ENCODE results near the gene CHTF18. TPM values are rescaled to one million over a fixed set of nuclear protein-coding genes. Genes with fewer than 3 reads are reported as not detected.

The CHTF18 gene
- total RNA-seq, 2 donors from 2014 or later, result 74.5 to 97.8 TPM

- DNase-seq (no peak), ATAC-seq (replicated peaks in 1 of 2) (no peak)
- H3K4me1 Mint-ChIP-seq (ENCODE audit: low read depth), result peaks cover 16% of the 10 kb centered on the region
- no peaks in the 10 kb centered on the region for H3K36me3 Mint-ChIP-seq (ENCODE audit: insufficient read depth in 2 of 2)
- no peaks in the 10 kb centered on the region for H3K27me3 Mint-ChIP-seq (ENCODE audit: low read depth)
- H3K9me3 Mint-ChIP-seq, result no peaks in the 10 kb centered on the region
- no peak overlapping the region for H3K27ac Mint-ChIP-seq
- no peak overlapping the region for H3K4me3 Mint-ChIP-seq
Observed at GRCh38 chr16:783404-784161, 4.8 kb upstream of the CHTF18 start.

- Mint-ChIP-seq H3K4me3 (no peak overlapping the region), H3K9me3 (no peaks in the 10 kb centered on the region), H3K27me3 (ENCODE audit: low read depth) (no peaks in the 10 kb centered on the region), H3K36me3 (ENCODE audit: insufficient read depth in 2 of 2) (no peaks in the 10 kb centered on the region), H3K27ac (no peak overlapping the region), H3K4me1 (ENCODE audit: low read depth) (peaks cover 16% of the 10 kb centered on the region)
- DNase-seq (no peak), ATAC-seq (replicated peaks in 1 of 2) (no peak)
Observed at GRCh38 chr16:784431-784830, 4.0 kb upstream of the CHTF18 start.

GRCh38 chr16:785563-786535 lies 2.6 kb upstream of the CHTF18 start:
- Mint-ChIP-seq H3K4me3 (peak overlapping the region; percentile 92 to 93), H3K36me3 (ENCODE audit: insufficient read depth in 2 of 2) (peaks cover 0 to under 1% of the 10 kb centered on the region in 2 donors), H3K27me3 (ENCODE audit: low read depth) (no peaks in the 10 kb centered on the region), H3K4me1 (ENCODE audit: low read depth) (peaks cover 16% of the 10 kb centered on the region), H3K27ac (no peak overlapping the region), H3K9me3 (no peaks in the 10 kb centered on the region)
- peak; percentile 83 to 88 for DNase-seq
- ATAC-seq (replicated peaks in 1 of 2), result peak; percentile 33 to 38

DNA sequence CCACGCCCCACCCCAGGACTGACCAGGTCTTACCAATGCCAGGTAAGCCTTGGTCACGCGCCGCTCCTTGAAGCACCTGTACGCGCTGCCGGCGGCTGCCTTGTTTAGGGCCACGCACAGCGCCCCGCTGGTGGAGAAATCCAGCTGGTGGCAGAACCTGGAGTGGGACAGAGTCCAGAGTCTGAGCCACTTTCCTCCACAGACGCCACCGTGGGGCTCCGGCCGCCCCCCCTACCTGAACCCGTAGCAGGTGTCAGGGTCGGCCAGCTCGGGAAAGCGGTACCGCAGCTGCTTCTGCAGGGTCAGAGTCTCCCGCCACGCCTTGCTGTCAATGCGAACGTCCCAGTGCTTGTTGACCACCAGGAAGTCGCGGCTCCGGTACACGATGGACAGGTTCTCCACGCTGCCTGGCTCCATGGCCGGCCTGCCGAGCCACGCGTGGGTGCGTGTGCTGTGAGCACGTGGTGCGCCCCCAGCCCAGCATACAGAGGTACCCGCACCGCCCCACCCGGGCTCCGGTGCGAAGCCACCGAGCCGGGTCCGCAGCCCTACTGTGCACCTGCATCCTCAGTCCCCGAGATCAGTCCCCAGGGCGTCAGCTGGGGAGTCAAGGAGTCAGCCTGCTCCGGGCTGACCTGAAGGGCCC lies 976 bp upstream of the CHTF18 start:
- Mint-ChIP-seq H3K4me3 (peak overlapping the region; percentile 92 to 93), H3K27ac (peak overlapping the region; percentile 63), H3K27me3 (ENCODE audit: low read depth) (no peaks in the 10 kb centered on the region), H3K36me3 (ENCODE audit: insufficient read depth in 2 of 2) (peaks cover 0 to 9% of the 10 kb centered on the region in 2 donors), H3K4me1 (ENCODE audit: low read depth) (peaks cover 21% of the 10 kb centered on the region), H3K9me3 (no peaks in the 10 kb centered on the region)
- ATAC-seq (replicated peaks in 1 of 2) (no peak), DNase-seq (no peak)

DNA sequence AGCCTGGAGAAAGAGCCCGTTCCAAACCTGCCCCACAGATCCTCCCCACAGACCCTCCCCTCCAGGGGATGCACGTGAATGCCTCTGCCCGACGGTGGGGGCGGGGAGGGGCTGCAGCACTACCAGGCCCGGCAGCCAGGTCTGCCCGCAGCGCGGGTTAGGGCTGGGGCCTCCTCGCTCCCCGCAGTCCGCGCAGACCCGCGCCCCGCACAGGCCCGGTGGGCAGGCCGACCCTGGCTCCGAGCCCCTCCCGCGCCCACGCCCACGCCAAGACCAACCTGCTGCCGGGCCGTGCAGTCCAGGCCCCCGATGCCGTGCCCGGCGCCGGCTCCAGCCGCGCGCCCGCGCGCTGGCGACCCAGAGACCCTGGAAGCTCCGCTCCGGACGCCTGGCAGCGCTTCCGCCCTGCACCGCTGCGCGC lies 432 bp upstream of the CHTF18 start, which contains the start of gene RPUSD1:
Gene RPUSD1 (minus strand): TSS at position 404 of the 421 bp plus-strand sequence. CDS start 644 bp downstream, outside the sequence.
- Mint-ChIP-seq H3K36me3 (ENCODE audit: insufficient read depth in 2 of 2) (peaks cover 0 to 9% of the 10 kb centered on the region in 2 donors), H3K4me1 (ENCODE audit: low read depth) (peaks cover 21% of the 10 kb centered on the region), H3K27me3 (ENCODE audit: low read depth) (no peaks in the 10 kb centered on the region), H3K27ac (peak within 1 kb of the TSS; percentile 63), H3K4me3 (peak within 1 kb of the TSS; percentile 92 to 93), H3K9me3 (no peaks in the 10 kb centered on the region)
- ATAC-seq (replicated peaks in 1 of 2), result peak in 1 of 2 donors; percentile 42
- DNase-seq, result no peak

- peaks cover 21% of the 10 kb centered on the region for H3K4me1 Mint-ChIP-seq (ENCODE audit: low read depth)
- peak overlapping the region; percentile 83 to 85 for H3K4me3 Mint-ChIP-seq
- DNase-seq (no peak), ATAC-seq (replicated peaks in 1 of 2) (no peak)
- no peak overlapping the region for H3K27ac Mint-ChIP-seq
- no peaks in the 10 kb centered on the region for H3K9me3 Mint-ChIP-seq
- H3K36me3 Mint-ChIP-seq (ENCODE audit: insufficient read depth in 2 of 2), result peaks cover 0 to 9% of the 10 kb centered on the region in 2 donors
- H3K27me3 Mint-ChIP-seq (ENCODE audit: low read depth), result no peaks in the 10 kb centered on the region
Observed at GRCh38 chr16:789191-789850, 901 bp downstream of the CHTF18 start.

DNA sequence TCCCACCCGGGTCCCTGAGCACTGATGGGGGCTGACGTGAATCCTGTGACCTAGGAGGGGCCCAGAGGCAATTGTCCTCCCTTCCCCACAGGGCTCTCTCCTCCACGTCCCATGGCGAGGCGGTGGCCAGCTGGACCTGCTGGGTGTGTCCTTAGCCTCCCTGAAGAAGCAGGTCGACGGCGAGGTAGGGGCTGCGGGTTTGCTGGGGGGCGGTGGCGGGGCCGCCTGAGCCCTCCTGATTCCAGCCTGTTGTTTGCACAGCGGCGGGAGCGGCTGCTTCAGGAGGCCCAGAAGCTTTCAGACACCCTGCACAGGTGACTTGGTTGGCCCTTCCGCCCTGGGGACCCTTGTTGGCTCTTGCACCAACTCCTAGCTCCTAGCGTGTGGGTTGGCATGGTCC lies 1.7 kb downstream of the CHTF18 start:
- Mint-ChIP-seq H3K27ac (no peak overlapping the region), H3K4me1 (ENCODE audit: low read depth) (peaks cover 17% of the 10 kb centered on the region), H3K9me3 (no peaks in the 10 kb centered on the region), H3K36me3 (ENCODE audit: insufficient read depth in 2 of 2) (peaks cover 0 to 9% of the 10 kb centered on the region in 2 donors), H3K27me3 (ENCODE audit: low read depth) (no peaks in the 10 kb centered on the region), H3K4me3 (peak overlapping the region; percentile 51 to 83)
- ATAC-seq (replicated peaks in 1 of 2) (no peak), DNase-seq (no peak)

- Mint-ChIP-seq H3K27ac (no peak overlapping the region), H3K27me3 (ENCODE audit: low read depth) (no peaks in the 10 kb centered on the region), H3K4me3 (no peak overlapping the region), H3K36me3 (ENCODE audit: insufficient read depth in 2 of 2) (peaks cover 0 to 9% of the 10 kb centered on the region in 2 donors), H3K9me3 (no peaks in the 10 kb centered on the region), H3K4me1 (ENCODE audit: low read depth) (peaks cover 15% of the 10 kb centered on the region)
- ATAC-seq (replicated peaks in 1 of 2), result no peak
- no peak for DNase-seq
Observed at GRCh38 chr16:791131-791530, 2.7 kb downstream of the CHTF18 start.

DNA sequence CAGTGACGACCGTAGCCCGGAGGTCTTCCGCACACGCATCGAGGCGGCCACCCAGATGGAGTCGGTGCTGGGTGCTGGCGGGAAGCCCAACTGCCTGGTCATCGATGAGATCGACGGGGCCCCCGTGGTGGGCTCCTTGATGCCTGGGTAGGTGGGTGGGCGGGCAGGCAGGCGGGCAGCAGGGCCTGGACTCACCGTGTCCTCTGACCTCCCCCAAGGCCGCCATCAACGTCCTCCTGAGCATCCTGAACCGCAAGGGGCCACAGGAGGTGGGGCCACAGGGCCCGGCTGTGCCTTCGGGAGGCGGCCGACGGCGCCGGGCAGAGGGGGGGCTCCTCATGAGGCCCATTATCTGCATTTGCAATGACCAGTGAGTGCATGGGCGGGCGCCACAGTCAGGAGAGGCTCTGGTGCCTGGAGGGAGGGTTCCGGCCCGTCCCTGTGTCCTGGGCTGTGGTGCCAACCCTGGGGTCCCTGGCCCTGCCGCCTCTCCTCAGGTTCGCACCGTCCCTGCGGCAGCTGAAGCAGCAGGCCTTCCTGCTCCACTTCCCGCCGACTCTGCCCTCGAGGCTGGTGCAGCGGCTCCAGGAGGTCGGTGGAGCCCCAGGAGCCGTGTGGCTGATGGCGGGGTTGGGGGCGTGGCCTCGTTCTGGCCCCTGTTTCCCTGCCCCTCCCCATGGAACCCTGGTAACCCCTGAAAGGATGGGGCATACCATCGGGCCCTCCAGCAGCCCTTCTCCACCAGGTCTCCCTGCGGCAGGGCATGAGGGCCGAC lies 4.0 kb downstream of the CHTF18 start:
- DNase-seq (no peak), ATAC-seq (replicated peaks in 1 of 2) (no peak)
- peaks cover 6% of the 10 kb centered on the region for H3K4me1 Mint-ChIP-seq (ENCODE audit: low read depth)
- no peak overlapping the region for H3K27ac Mint-ChIP-seq
- H3K9me3 Mint-ChIP-seq, result no peaks in the 10 kb centered on the region
- H3K36me3 Mint-ChIP-seq (ENCODE audit: insufficient read depth in 2 of 2), result peaks cover 0 to 15% of the 10 kb centered on the region in 2 donors
- H3K4me3 Mint-ChIP-seq, result no peak overlapping the region
- H3K27me3 Mint-ChIP-seq (ENCODE audit: low read depth), result no peaks in the 10 kb centered on the region

GRCh38 chr16:793414-793813 lies 5.0 kb downstream of the CHTF18 start:
- no peak for DNase-seq
- no peaks in the 10 kb centered on the region for H3K9me3 Mint-ChIP-seq
- no peak overlapping the region for H3K27ac Mint-ChIP-seq
- H3K27me3 Mint-ChIP-seq (ENCODE audit: low read depth), result no peaks in the 10 kb centered on the region
- no peak overlapping the region for H3K4me3 Mint-ChIP-seq
- ATAC-seq (replicated peaks in 1 of 2), result no peak
- peaks cover 0 to 16% of the 10 kb centered on the region in 2 donors for H3K36me3 Mint-ChIP-seq (ENCODE audit: insufficient read depth in 2 of 2)
- peaks cover 6% of the 10 kb centered on the region for H3K4me1 Mint-ChIP-seq (ENCODE audit: low read depth)

- DNase-seq (no peak), ATAC-seq (replicated peaks in 1 of 2) (no peak)
- no peak overlapping the region for H3K4me3 Mint-ChIP-seq
- H3K4me1 Mint-ChIP-seq (ENCODE audit: low read depth), result peaks cover 6% of the 10 kb centered on the region
- H3K27ac Mint-ChIP-seq, result no peak overlapping the region
- peaks cover 0 to 18% of the 10 kb centered on the region in 2 donors for H3K36me3 Mint-ChIP-seq (ENCODE audit: insufficient read depth in 2 of 2)
- H3K9me3 Mint-ChIP-seq, result no peaks in the 10 kb centered on the region
- no peaks in the 10 kb centered on the region for H3K27me3 Mint-ChIP-seq (ENCODE audit: low read depth)
Observed at GRCh38 chr16:794091-794822, 5.8 kb downstream of the CHTF18 start.

Measured in activated T-cell treated with anti-CD3 and anti-CD28 coated beads, Interleukin-2, amount 50 U/mL, for 72 hours (primary cell).